ENCODE data around the gene KDM2A.

The KDM2A gene

GRCh38 chr11:67288452-67289225 lies 169.6 kb downstream of the KDM2A start:
- DNase-seq = peak; percentile 97

- no peak for DNase-seq
Observed at GRCh38 chr11:67289226-67289650, 170.2 kb downstream of the KDM2A start, which contains the start of gene ANKRD13D. Gene ANKRD13D, plus strand, starts transcription at chr11:67289303. Its CDS starts 158 bp downstream, at chr11:67289461.

- DNase-seq = peak; percentile 52
Observed at GRCh38 chr11:67289651-67290479, 170.8 kb downstream of the KDM2A start.

GRCh38 chr11:67290801-67291200 lies 171.7 kb downstream of the KDM2A start:
- DNase-seq = no peak

- no peak for DNase-seq
Observed at GRCh38 chr11:67291481-67292381, 172.7 kb downstream of the KDM2A start.

- DNase-seq = no peak
Observed at GRCh38 chr11:67292671-67293070, 173.6 kb downstream of the KDM2A start.

GRCh38 chr11:67293090-67293489 lies 174.0 kb downstream of the KDM2A start:
- peak; percentile 55 for DNase-seq

GRCh38 chr11:67295846-67296245 lies 176.8 kb downstream of the KDM2A start:
- peak; percentile 50 for DNase-seq

- DNase-seq = no peak
Observed at GRCh38 chr11:67298786-67299185, 179.7 kb downstream of the KDM2A start.

GRCh38 chr11:67299471-67300191 lies 180.6 kb downstream of the KDM2A start:
- DNase-seq = no peak

GRCh38 chr11:67300256-67300755 lies 181.2 kb downstream of the KDM2A start:
- DNase-seq = no peak

- DNase-seq = no peak
Observed at GRCh38 chr11:67300756-67301312, 181.8 kb downstream of the KDM2A start.

- DNase-seq = no peak
Observed at GRCh38 chr11:67301313-67301921, 182.4 kb downstream of the KDM2A start.

- no peak for DNase-seq
Observed at GRCh38 chr11:67301951-67302516, 183.0 kb downstream of the KDM2A start.

- DNase-seq = peak; percentile 86
Observed at GRCh38 chr11:67302571-67303131, 183.6 kb downstream of the KDM2A start.

- peak; percentile 90 for DNase-seq
Observed at GRCh38 chr11:67303132-67303834, 184.2 kb downstream of the KDM2A start, which contains the start of gene SSH3. Gene SSH3, plus strand, starts transcription at chr11:67303530. Its CDS starts 96 bp downstream, at chr11:67303626.

- DNase-seq = peak; percentile 49
Observed at GRCh38 chr11:67303835-67304411, 184.9 kb downstream of the KDM2A start.

GRCh38 chr11:67304511-67305113 lies 185.5 kb downstream of the KDM2A start:
- no peak for DNase-seq

Measured in hematopoietic multipotent progenitor cell treated with erythropoietin and hydrocortisone succinate and interleukin-3 and kit ligand, for 4 days (in vitro differentiated cells).